ENCODE measurements around the gene SRL. TPM values are rescaled to one million over a fixed set of nuclear protein-coding genes. Genes with fewer than 3 reads are reported as not detected.

SRL gene
- total RNA-seq, 1 experiment from 2014 or later, result 0.11 TPM

- CTCF ChIA-PET, result interaction anchor here (0.6 to 1.6 kb wide), 2 partner anchors 40 to 102 kb away, joined by 3 to 6 read pairs; partner anchors contain the start of gene GLIS2
Measured at GRCh38 chr16:4213737-4214136, 28.1 kb downstream of the SRL start.

More at GRCh38 chr16:4213737-4214136, 28.1 kb downstream of the SRL start:
- peaks cover 27% of the 10 kb centered on the region for H3K4me1 Mint-ChIP-seq
- DNase-seq (ENCODE audit: low spot score) (no peak), ATAC-seq (no peak)
- TF ChIP-seq SOX15 (CRISPR knock-in tag; IDR thresholded peaks at IDR 0.05), result no peak
- no peak for TF ChIP-seq ARID4B (CRISPR knock-in tag; IDR thresholded peaks at IDR 0.05; ENCODE audit: borderline replicate concordance)
- TF ChIP-seq CREB1 (CRISPR knock-in tag; IDR thresholded peaks at IDR 0.05), result no peak
- TF ChIP-seq ZNF425 (CRISPR knock-in tag; conservative IDR thresholded peaks at IDR 0.05), result no peak
- TF ChIP-seq ZNF219 (CRISPR knock-in tag; IDR thresholded peaks at IDR 0.05; ENCODE audit: borderline replicate concordance), result no peak
- TF ChIP-seq ZNF512 (CRISPR knock-in tag; IDR thresholded peaks at IDR 0.05; ENCODE audit: borderline replicate concordance), result no peak
- TF ChIP-seq NR2C2 (CRISPR knock-in tag; IDR thresholded peaks at IDR 0.05), result no peak
- no peak for TF ChIP-seq PREB (CRISPR knock-in tag; IDR thresholded peaks at IDR 0.05; ENCODE audit: borderline replicate concordance)
- no peak for TF ChIP-seq ZNF423 (CRISPR knock-in tag; IDR thresholded peaks at IDR 0.05)
- TF ChIP-seq GTF2I (CRISPR knock-in tag; conservative IDR thresholded peaks at IDR 0.05), result no peak
- no peak for TF ChIP-seq SMAD3 (CRISPR knock-in tag; IDR thresholded peaks at IDR 0.05; ENCODE audit: borderline replicate concordance)
- H3K4me3 Mint-ChIP-seq, result no peak overlapping the region
- peak overlapping the region; percentile 72 for H3K27ac Mint-ChIP-seq
- no peaks in the 10 kb centered on the region for H3K36me3 Mint-ChIP-seq
- H3K9me3 Mint-ChIP-seq, result no peaks in the 10 kb centered on the region
- no peaks in the 10 kb centered on the region; the same call in 1 of the 2 replicates for H3K27me3 Mint-ChIP-seq (ENCODE audit: low read depth)
- POLR2A ChIA-PET, result interaction anchor here (0.6 kb wide), 1 partner anchor 157 kb away, joined by 4 read pairs; no protein-coding TSS in a partner anchor
